HCT116 (cell line): ENCODE measurements around the gene TRAF3IP1. TPM values are rescaled to one million over a fixed set of nuclear protein-coding genes. Genes with fewer than 3 reads are reported as not detected.

ENCODE experiments used
- ELF1 ChIP-seq: IDR thresholded peaks from 2 replicates; pipeline ENCODE4 v1.6.1; 2012; ENCODE audit warnings: low read depth, borderline replicate concordance
- EZH2 ChIP-seq: fragments of 200-600 bp; sonication (generic); IDR thresholded peaks from 2 replicates; pipeline ENCODE4 v1.6.1; 2017; ENCODE audit warnings: antibody characterized with exemption, mixed run types
- EZH2phosphoT487 ChIP-seq: fragments of 200-600 bp; IDR thresholded peaks from 2 replicates; pipeline ENCODE4 v1.6.1; 2018; ENCODE audit warnings: antibody characterized with exemption, borderline replicate concordance
- POLR2A ChIP-seq: IDR thresholded peaks from 2 replicates; pipeline ENCODE4 v1.7.0; 2011; ENCODE audit warnings: borderline replicate concordance; ENCODE audit not compliant: insufficient read depth, insufficient read length; ENCODE audit errors: extremely low read depth
- POLR2AphosphoS5 ChIP-seq: IDR thresholded peaks from 2 replicates; pipeline ENCODE4 v1.6.1; 2011; ENCODE audit warnings: mild to moderate bottlenecking, low read depth, low read length, moderate library complexity
- RAD21 ChIP-seq: IDR thresholded peaks from 2 replicates; pipeline ENCODE4 v1.6.1; 2012; ENCODE audit warnings: low read depth, mild to moderate bottlenecking
- YY1 ChIP-seq: IDR thresholded peaks from 2 replicates; pipeline ENCODE4 v1.6.1; 2011; ENCODE audit warnings: low read length, low read depth, moderate library complexity, mild to moderate bottlenecking; ENCODE audit not compliant: insufficient replicate concordance; ENCODE audit errors: extremely low read depth
- ZFX ChIP-seq: fragments of 450-650 bp; IDR thresholded peaks from 2 replicates; pipeline ENCODE4 v1.6.1; 2017
- total RNA-seq: library from RNA; stranded (reverse); gene quantifications from one replicate; pipeline ENCODE4 v1.2.1, GENCODE V29; 2021; ENCODE audit not compliant: unreplicated experiment
- TF ChIP-seq, protein P1 (sequence below), 3 experiments: fragments of 200-600 bp in 1 of 3; sonication (generic) in 1 of 3; IDR thresholded peaks in 2 of 3; conservative IDR thresholded peaks in 1 of 3; 2 replicates each; pipeline ENCODE4 v1.5.1; 2012 to 2017; ENCODE audit warnings: low read depth in 2 of 3, low read length in 2 of 3, antibody characterized with exemption in 1 of 3, borderline replicate concordance in 1 of 3, control low read depth in 1 of 3, mild to moderate bottlenecking in 1 of 3, mixed read lengths in 1 of 3, mixed run types in 1 of 3, moderate library complexity in 1 of 3; ENCODE audit not compliant: insufficient read depth in 1 of 3
- TF ChIP-seq, protein P2 (sequence below): IDR thresholded peaks from 2 replicates; pipeline ENCODE4 v1.6.1; 2012
- TF ChIP-seq, protein P3 (sequence below): IDR thresholded peaks from 2 replicates; pipeline ENCODE4 v1.6.1; 2011; ENCODE audit warnings: mild to moderate bottlenecking, low read length, moderate library complexity; ENCODE audit not compliant: insufficient replicate concordance; ENCODE audit errors: extremely low read depth

Gene TRAF3IP1
- total RNA-seq, 1 experiment from 2014 or later: 19.4 TPM

DNA sequence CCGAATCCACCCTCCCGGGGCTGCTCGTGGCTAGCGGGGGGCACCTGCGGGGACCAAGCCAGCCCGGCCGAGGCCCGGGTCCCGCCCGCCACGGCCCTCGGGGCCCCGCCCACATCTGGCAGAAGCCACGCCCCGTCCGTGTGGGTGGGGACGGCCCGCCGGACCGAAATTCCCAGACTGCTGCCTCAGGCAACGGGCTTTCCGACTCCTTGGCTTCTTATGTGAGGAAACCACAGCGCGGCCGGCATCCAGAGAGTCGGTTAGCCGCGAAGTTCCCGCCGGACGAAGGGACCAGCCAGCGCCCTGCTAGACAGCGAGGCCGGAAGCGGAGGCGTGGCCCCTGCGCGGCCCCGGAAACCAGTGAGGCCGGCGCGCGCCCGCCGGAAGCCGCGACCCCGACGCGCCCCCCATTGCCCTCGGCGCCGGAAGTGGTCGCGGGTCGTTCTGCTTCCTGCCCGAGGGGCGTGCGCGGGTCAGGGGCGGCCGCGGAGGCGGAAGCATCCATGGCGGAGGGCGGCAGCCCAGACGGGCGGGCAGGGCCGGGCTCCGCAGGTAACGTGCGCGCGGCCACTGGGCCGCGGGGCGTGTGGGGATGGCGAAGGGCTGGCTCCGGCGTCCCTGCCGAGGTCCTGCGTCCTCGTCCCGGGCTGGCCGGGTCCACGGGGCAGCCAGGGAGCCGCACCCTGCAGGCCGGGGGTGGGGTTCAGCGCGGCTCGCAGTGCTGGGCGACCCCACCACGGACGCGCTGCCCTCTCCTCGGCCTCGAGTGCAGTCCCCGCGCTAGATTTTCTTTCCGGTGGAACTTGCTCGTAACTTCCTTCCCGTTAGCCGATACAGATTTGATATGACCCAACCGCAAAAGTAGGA is 106.5 kb downstream of the TRAF3IP1 start, which contains the start of gene ASB1 (continued):
- TF ChIP-seq, protein P1, sequence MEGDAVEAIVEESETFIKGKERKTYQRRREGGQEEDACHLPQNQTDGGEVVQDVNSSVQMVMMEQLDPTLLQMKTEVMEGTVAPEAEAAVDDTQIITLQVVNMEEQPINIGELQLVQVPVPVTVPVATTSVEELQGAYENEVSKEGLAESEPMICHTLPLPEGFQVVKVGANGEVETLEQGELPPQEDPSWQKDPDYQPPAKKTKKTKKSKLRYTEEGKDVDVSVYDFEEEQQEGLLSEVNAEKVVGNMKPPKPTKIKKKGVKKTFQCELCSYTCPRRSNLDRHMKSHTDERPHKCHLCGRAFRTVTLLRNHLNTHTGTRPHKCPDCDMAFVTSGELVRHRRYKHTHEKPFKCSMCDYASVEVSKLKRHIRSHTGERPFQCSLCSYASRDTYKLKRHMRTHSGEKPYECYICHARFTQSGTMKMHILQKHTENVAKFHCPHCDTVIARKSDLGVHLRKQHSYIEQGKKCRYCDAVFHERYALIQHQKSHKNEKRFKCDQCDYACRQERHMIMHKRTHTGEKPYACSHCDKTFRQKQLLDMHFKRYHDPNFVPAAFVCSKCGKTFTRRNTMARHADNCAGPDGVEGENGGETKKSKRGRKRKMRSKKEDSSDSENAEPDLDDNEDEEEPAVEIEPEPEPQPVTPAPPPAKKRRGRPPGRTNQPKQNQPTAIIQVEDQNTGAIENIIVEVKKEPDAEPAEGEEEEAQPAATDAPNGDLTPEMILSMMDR (IDR thresholded peaks at IDR 0.05 in 2 of 3, conservative IDR thresholded peaks at IDR 0.05 in 1 of 3; ENCODE audit: borderline replicate concordance in 1 of 3, insufficient read depth in 1 of 3, low read depth in 2 of 3, low read length in 2 of 3): no peak
- peak; percentile 85 for TF ChIP-seq ZFX
- TF ChIP-seq POLR2AphosphoS5: peak; percentile 67
- no peak for TF ChIP-seq RAD21
- peak; percentile 17 for TF ChIP-seq POLR2A
- TF ChIP-seq ELF1: no peak
- TF ChIP-seq EZH2phosphoT487: no peak
- no peak for TF ChIP-seq YY1
- TF ChIP-seq, protein P2, sequence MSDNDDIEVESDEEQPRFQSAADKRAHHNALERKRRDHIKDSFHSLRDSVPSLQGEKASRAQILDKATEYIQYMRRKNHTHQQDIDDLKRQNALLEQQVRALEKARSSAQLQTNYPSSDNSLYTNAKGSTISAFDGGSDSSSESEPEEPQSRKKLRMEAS: peak; percentile 84; the same call in 1 of the 2 replicates
- TF ChIP-seq EZH2: no peak
- TF ChIP-seq, protein P3, sequence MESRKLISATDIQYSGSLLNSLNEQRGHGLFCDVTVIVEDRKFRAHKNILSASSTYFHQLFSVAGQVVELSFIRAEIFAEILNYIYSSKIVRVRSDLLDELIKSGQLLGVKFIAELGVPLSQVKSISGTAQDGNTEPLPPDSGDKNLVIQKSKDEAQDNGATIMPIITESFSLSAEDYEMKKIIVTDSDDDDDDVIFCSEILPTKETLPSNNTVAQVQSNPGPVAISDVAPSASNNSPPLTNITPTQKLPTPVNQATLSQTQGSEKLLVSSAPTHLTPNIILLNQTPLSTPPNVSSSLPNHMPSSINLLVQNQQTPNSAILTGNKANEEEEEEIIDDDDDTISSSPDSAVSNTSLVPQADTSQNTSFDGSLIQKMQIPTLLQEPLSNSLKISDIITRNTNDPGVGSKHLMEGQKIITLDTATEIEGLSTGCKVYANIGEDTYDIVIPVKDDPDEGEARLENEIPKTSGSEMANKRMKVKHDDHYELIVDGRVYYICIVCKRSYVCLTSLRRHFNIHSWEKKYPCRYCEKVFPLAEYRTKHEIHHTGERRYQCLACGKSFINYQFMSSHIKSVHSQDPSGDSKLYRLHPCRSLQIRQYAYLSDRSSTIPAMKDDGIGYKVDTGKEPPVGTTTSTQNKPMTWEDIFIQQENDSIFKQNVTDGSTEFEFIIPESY: no peak
